GM12864 (cell line): Measurements from ENCODE around the gene ATL1.

Experiments used
- DNase-seq: peaks from one replicate; pipeline ENCODE4 v3.0.0-alpha.2; 2011; ENCODE audit warnings: low read depth
- H3K4me3 ChIP-seq: 2 replicates; pipeline ENCODE4 v1.5.1; 2011; ENCODE audit warnings: mild to moderate bottlenecking, low read depth, low read length, control low read depth
- CTCF ChIP-seq: IDR thresholded peaks from 2 replicates; pipeline ENCODE4 v1.5.1; 2011; ENCODE audit warnings: low read depth, mild to moderate bottlenecking, moderate library complexity, low read length, control low read depth, inconsistent platforms; ENCODE audit errors: missing control alignments

ATL1 gene

DNA sequence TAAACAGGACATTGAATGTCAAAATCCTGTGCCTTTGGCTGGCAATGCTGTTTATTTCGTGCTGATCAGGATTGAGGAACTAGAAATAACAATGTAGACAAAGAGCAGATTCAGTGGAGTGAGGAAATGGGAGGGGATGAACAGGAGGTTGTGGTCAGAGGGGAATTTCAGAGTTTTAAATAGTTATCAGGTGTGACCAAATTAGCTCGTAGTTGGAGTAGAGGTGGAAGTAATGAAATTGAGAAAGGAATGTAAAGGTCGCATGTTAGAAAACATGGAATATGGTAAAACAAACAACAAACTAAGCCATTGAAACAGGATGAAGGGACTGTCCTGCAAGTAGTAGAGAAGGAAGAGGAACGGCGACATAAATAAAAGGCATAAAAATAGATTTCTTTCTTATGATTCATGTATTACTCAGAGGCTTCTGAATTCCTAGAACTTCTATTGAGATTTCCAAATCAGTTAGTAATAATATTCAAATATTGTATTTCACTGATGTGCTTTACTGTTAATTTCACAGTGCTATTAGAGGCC lies 117.7 kb downstream of the ATL1 start:
- DNase-seq: peak; percentile 16
- no peak for TF ChIP-seq CTCF
- H3K4me3 ChIP-seq: no peak overlapping the region; the same call in 1 of the 2 replicates

DNA sequence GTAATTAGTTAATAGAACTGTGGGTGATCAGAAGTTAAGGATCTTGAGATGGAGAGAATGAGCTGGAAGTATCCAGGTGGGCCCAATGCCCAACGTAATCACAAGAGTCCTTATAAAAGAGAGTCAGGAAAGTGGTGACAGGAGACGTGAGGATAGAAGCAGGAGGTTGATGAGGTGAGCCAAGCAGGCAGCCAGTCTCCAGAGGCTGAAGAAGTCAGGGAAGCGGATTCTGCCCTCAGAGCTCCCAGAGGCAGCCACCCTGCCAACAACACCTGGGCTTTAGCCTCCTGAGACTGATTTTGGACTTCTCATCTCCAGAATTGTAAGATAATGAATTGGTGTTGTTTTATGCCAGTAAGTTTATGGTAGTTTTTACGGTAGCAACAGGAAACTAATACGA lies 118.2 kb downstream of the ATL1 start:
- no peak overlapping the region for H3K4me3 ChIP-seq
- TF ChIP-seq CTCF: no peak
- no peak for DNase-seq

- H3K4me3 ChIP-seq: no peak overlapping the region
- no peak for DNase-seq
- no peak for TF ChIP-seq CTCF
Measured at GRCh38 chr14:50679674-50680073, 119.7 kb downstream of the ATL1 start.
